ENCODE results near the gene AUNIP.
A peak's percentile ranks its signal among the peaks of the same experiment; 100 is the strongest.

AUNIP gene

GRCh38 chr1:25797939-25798338 is 61.3 kb downstream of the AUNIP start:
- no peak overlapping the region for H3K27ac ChIP-seq
- no peaks in the 10 kb centered on the region for H4K20me1 ChIP-seq (ENCODE audit: insufficient read depth)
- H3K27me3 ChIP-seq (ENCODE audit: insufficient read depth, low read depth) = no peaks in the 10 kb centered on the region
- H3K9ac ChIP-seq = no peak overlapping the region
- no peak overlapping the region for H2AFZ ChIP-seq (ENCODE audit: low read depth)
- peaks cover 86% of the 10 kb centered on the region for H3K4me1 ChIP-seq (ENCODE audit: low read depth, poor library complexity, severe bottlenecking)
- H3K4me2 ChIP-seq = no peak overlapping the region
- TF ChIP-seq CTCF (conservative IDR thresholded peaks at IDR 0.05; ENCODE audit: low read depth, low read length) = peak; percentile 50
- H3K4me3 ChIP-seq (IDR thresholded peaks at IDR 0.05; ENCODE audit: insufficient read depth, low read depth, low read length) = no peak overlapping the region
- H3K36me3 ChIP-seq (ENCODE audit: insufficient read depth) = no peaks in the 10 kb centered on the region
- H3K79me2 ChIP-seq (ENCODE audit: insufficient read depth, low read depth) = no peaks in the 10 kb centered on the region

GRCh38 chr1:25796811-25797458 is 62.3 kb downstream of the AUNIP start:
- TF ChIP-seq CTCF (conservative IDR thresholded peaks at IDR 0.05; ENCODE audit: low read depth, low read length) = peak; percentile 90
- peaks cover 78% of the 10 kb centered on the region for H3K4me1 ChIP-seq (ENCODE audit: low read depth, poor library complexity, severe bottlenecking)
- no peak overlapping the region for H3K9ac ChIP-seq
- no peaks in the 10 kb centered on the region for H3K79me2 ChIP-seq (ENCODE audit: insufficient read depth, low read depth)
- H3K36me3 ChIP-seq (ENCODE audit: insufficient read depth) = no peaks in the 10 kb centered on the region
- no peak overlapping the region for H3K4me3 ChIP-seq (IDR thresholded peaks at IDR 0.05; ENCODE audit: insufficient read depth, low read depth, low read length)
- H3K27me3 ChIP-seq (ENCODE audit: insufficient read depth, low read depth) = no peaks in the 10 kb centered on the region
- peak overlapping the region; percentile 39 for H3K4me2 ChIP-seq
- peak overlapping the region; percentile 27; the same call in 1 of the 2 replicates for H2AFZ ChIP-seq (ENCODE audit: low read depth)
- H4K20me1 ChIP-seq (ENCODE audit: insufficient read depth) = no peaks in the 10 kb centered on the region
- peak overlapping the region; percentile 25; the same call in 1 of the 2 replicates for H3K27ac ChIP-seq

GRCh38 chr1:25795946-25796810 is 63.1 kb downstream of the AUNIP start:
- Histone ChIP-seq H3K4me3 (IDR thresholded peaks at IDR 0.05; ENCODE audit: insufficient read depth, low read depth, low read length) (no peak overlapping the region), H3K4me1 (ENCODE audit: low read depth, poor library complexity, severe bottlenecking) (peaks cover 70% of the 10 kb centered on the region), H4K20me1 (ENCODE audit: insufficient read depth) (no peaks in the 10 kb centered on the region), H3K36me3 (ENCODE audit: insufficient read depth) (no peaks in the 10 kb centered on the region), H3K27me3 (ENCODE audit: insufficient read depth, low read depth) (no peaks in the 10 kb centered on the region), H3K27ac (peak overlapping the region; percentile 25; the same call in 1 of the 2 replicates), H3K79me2 (ENCODE audit: insufficient read depth, low read depth) (no peaks in the 10 kb centered on the region), H3K4me2 (peak overlapping the region; percentile 39), H2AFZ (ENCODE audit: low read depth) (peak overlapping the region; percentile 27; the same call in 1 of the 2 replicates), H3K9ac (no peak overlapping the region)
- TF ChIP-seq CTCF (conservative IDR thresholded peaks at IDR 0.05; ENCODE audit: low read depth, low read length) = no peak

GRCh38 chr1:25795211-25795610 is 64.0 kb downstream of the AUNIP start:
- Histone ChIP-seq H3K4me2 (no peak overlapping the region), H3K9ac (no peak overlapping the region), H3K79me2 (ENCODE audit: insufficient read depth, low read depth) (no peaks in the 10 kb centered on the region), H3K27me3 (ENCODE audit: insufficient read depth, low read depth) (no peaks in the 10 kb centered on the region), H4K20me1 (ENCODE audit: insufficient read depth) (no peaks in the 10 kb centered on the region), H3K4me1 (ENCODE audit: low read depth, poor library complexity, severe bottlenecking) (peaks cover 67% of the 10 kb centered on the region), H2AFZ (ENCODE audit: low read depth) (no peak overlapping the region), H3K27ac (no peak overlapping the region), H3K4me3 (IDR thresholded peaks at IDR 0.05; ENCODE audit: insufficient read depth, low read depth, low read length) (no peak overlapping the region), H3K36me3 (ENCODE audit: insufficient read depth) (no peaks in the 10 kb centered on the region)
- TF ChIP-seq CTCF (conservative IDR thresholded peaks at IDR 0.05; ENCODE audit: low read depth, low read length) = no peak
